HG02678 (cell line): Measurements from ENCODE around the gene NAPA.
A peak's percentile ranks its signal among the peaks of the same experiment; 100 is the strongest.
"Not testable (repeated sequence)": the region's sequence is repeated elsewhere in the genome, so short reads cannot be mapped to it uniquely, and the experiment has no call there.

Experiments used
- ATAC-seq: cut with Tn5 transposase; IDR thresholded peaks from one replicate; pipeline ENCODE4 v1.9.1; 2021; ENCODE audit warnings: mild to moderate bottlenecking, moderate library complexity; ENCODE audit not compliant: unreplicated experiment

NAPA gene

GRCh38 chr19:47487551-47488515 is 27.0 kb downstream of the NAPA start:
- ATAC-seq, result peak; percentile 27

GRCh38 chr19:47486900-47487299 is 28.0 kb downstream of the NAPA start:
- no peak for ATAC-seq

- not testable (repeated sequence) for ATAC-seq
These were observed 28.6 kb downstream of the NAPA start for GRCh38 chr19:47486220-47486619.

GRCh38 chr19:47485210-47485609 is 29.7 kb downstream of the NAPA start:
- ATAC-seq, result no peak

GRCh38 chr19:47483800-47484690 is 30.8 kb downstream of the NAPA start, which contains the start of gene KPTN:
KPTN (minus strand) TSS chr19:47484219; CDS start chr19:47484160, 59 bp downstream.
- peak; percentile 64 for ATAC-seq

- ATAC-seq, result no peak
These were observed 31.7 kb downstream of the NAPA start for GRCh38 chr19:47483200-47483599.

GRCh38 chr19:47481460-47482052 is 33.3 kb downstream of the NAPA start:
- no peak for ATAC-seq

GRCh38 chr19:47480658-47481057 is 34.2 kb downstream of the NAPA start:
- ATAC-seq, result no peak

GRCh38 chr19:47479701-47480503 is 35.0 kb downstream of the NAPA start:
- no peak for ATAC-seq

GRCh38 chr19:47476438-47476972 is 38.4 kb downstream of the NAPA start:
- ATAC-seq, result no peak

- no peak for ATAC-seq
These were observed 39.4 kb downstream of the NAPA start for GRCh38 chr19:47475465-47475864.

GRCh38 chr19:47473336-47473735 is 41.5 kb downstream of the NAPA start:
- no peak for ATAC-seq

GRCh38 chr19:47471733-47472457 is 43.0 kb downstream of the NAPA start, which contains the start of gene SLC8A2:
SLC8A2 (minus strand) TSS chr19:47471893; CDS start chr19:47466403, 5,490 bp downstream.
- no peak for ATAC-seq

GRCh38 chr19:47471381-47471732 is 43.5 kb downstream of the NAPA start:
- ATAC-seq, result no peak

GRCh38 chr19:47470447-47471195 is 44.2 kb downstream of the NAPA start:
- ATAC-seq, result no peak

- no peak for ATAC-seq
These were observed 45.1 kb downstream of the NAPA start for GRCh38 chr19:47469719-47470118.

- no peak for ATAC-seq
These were observed 45.5 kb downstream of the NAPA start for GRCh38 chr19:47469363-47469700.

- no peak for ATAC-seq
These were observed 46.9 kb downstream of the NAPA start for GRCh38 chr19:47467914-47468313.

GRCh38 chr19:47465957-47466356 is 48.9 kb downstream of the NAPA start:
- ATAC-seq, result no peak
